ENCODE results near the gene E4F1. TPM values are rescaled to one million over a fixed set of nuclear protein-coding genes. Genes with fewer than 3 reads are reported as not detected.

Gene E4F1
- total and polyA plus RNA-seq, 9 donors = 0.58 to 26.2 (median 22.7) TPM

- H3K4me3 ChIP-seq = no peak overlapping the region
- no peak for TF ChIP-seq EP300 (IDR thresholded peaks at IDR 0.05)
- TF ChIP-seq POLR2A (IDR thresholded peaks at IDR 0.05) = no peak
- TF ChIP-seq CTCF (IDR thresholded peaks at IDR 0.05) = no peak
- no peak for DNase-seq
- H3K27me3 ChIP-seq = no peaks in the 10 kb centered on the region
- intact Hi-C loops (cut with DNase I) = no loop called here
- 46 to 69% (median 68%) methylated on average over 5 of the region's 5 CpGs for WGBS, 3 donors
- no peaks in the 10 kb centered on the region for H3K9me3 ChIP-seq
- H3K27ac ChIP-seq = no peak overlapping the region
- no peaks in the 10 kb centered on the region for H3K4me1 ChIP-seq (ENCODE audit: insufficient read depth)
- no peaks in the 10 kb centered on the region for H3K36me3 ChIP-seq
Measured at GRCh38 chr16:2282262-2282661, 58.9 kb downstream of the E4F1 start.

- Histone ChIP-seq H3K27ac (no peak overlapping the region), H3K36me3 (no peaks in the 10 kb centered on the region), H3K27me3 (no peaks in the 10 kb centered on the region), H3K4me1 (ENCODE audit: insufficient read depth) (no peaks in the 10 kb centered on the region), H3K9me3 (no peaks in the 10 kb centered on the region), H3K4me3 (no peak overlapping the region)
- intact Hi-C loops (cut with DNase I) = no loop called here
- DNase-seq = no peak
- 75 to 81% (median 77%) methylated on average over 26 of the region's 26 CpGs for WGBS, 3 donors
- no peak for TF ChIP-seq CTCF (IDR thresholded peaks at IDR 0.05)
- no peak for TF ChIP-seq POLR2A (IDR thresholded peaks at IDR 0.05)
- TF ChIP-seq EP300 (IDR thresholded peaks at IDR 0.05) = no peak
Measured at GRCh38 chr16:2282866-2283555, 59.6 kb downstream of the E4F1 start.

- TF ChIP-seq EP300 (IDR thresholded peaks at IDR 0.05) (no peak), CTCF (IDR thresholded peaks at IDR 0.05) (no peak), POLR2A (IDR thresholded peaks at IDR 0.05) (no peak)
- H3K4me1 ChIP-seq (ENCODE audit: insufficient read depth) = no peaks in the 10 kb centered on the region
- no peaks in the 10 kb centered on the region for H3K27me3 ChIP-seq
- no peak for DNase-seq
- H3K4me3 ChIP-seq = no peak overlapping the region
- no peaks in the 10 kb centered on the region for H3K36me3 ChIP-seq
- no peak overlapping the region for H3K27ac ChIP-seq
- intact Hi-C loops (cut with DNase I) = no loop called here
- 54 to 75% (median 69%) methylated on average over 26 to 37 of the region's 37 CpGs for WGBS, 3 donors
- H3K9me3 ChIP-seq = no peaks in the 10 kb centered on the region
Measured at GRCh38 chr16:2284001-2284770, 60.8 kb downstream of the E4F1 start.

- Histone ChIP-seq H3K4me1 (ENCODE audit: insufficient read depth) (no peaks in the 10 kb centered on the region), H3K4me3 (no peak overlapping the region), H3K9me3 (no peaks in the 10 kb centered on the region), H3K36me3 (no peaks in the 10 kb centered on the region), H3K27ac (no peak overlapping the region), H3K27me3 (no peaks in the 10 kb centered on the region)
- 81 to 87% (median 81%) methylated on average over 34 to 35 of the region's 35 CpGs for WGBS, 3 donors
- intact Hi-C loops (cut with DNase I) = no loop called here
- TF ChIP-seq POLR2A (IDR thresholded peaks at IDR 0.05) (no peak), CTCF (IDR thresholded peaks at IDR 0.05) (no peak), EP300 (IDR thresholded peaks at IDR 0.05) (no peak)
- DNase-seq = no peak
Measured at GRCh38 chr16:2284797-2285576, 61.6 kb downstream of the E4F1 start.
